Measurements from ENCODE around the gene TAF4B.

DNA sequence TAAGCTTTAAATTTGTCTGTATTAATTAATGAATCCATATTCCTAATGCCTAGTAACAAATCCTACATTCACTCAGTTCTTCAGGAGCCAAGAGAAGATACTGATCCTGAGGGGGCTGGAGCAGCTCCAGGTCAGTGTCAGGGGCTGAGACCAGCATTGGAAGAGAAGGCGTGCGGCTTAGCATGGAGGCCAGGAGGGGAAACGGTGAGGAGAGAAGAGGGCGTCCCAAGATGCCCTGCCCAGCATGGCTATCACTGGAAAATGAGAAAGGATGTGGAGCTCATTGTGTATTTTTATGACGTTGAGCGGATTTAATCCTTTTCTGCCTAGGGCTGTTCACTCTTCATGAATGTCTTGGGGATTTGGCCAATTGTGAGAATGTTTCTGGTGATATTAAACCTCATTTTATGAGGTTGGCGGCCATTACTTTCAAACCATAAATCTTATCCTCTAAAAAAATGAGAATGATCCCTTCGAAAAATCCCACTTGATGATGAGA, 190.5 kb downstream of the TAF4B start:
- TF ChIP-seq, protein P1, sequence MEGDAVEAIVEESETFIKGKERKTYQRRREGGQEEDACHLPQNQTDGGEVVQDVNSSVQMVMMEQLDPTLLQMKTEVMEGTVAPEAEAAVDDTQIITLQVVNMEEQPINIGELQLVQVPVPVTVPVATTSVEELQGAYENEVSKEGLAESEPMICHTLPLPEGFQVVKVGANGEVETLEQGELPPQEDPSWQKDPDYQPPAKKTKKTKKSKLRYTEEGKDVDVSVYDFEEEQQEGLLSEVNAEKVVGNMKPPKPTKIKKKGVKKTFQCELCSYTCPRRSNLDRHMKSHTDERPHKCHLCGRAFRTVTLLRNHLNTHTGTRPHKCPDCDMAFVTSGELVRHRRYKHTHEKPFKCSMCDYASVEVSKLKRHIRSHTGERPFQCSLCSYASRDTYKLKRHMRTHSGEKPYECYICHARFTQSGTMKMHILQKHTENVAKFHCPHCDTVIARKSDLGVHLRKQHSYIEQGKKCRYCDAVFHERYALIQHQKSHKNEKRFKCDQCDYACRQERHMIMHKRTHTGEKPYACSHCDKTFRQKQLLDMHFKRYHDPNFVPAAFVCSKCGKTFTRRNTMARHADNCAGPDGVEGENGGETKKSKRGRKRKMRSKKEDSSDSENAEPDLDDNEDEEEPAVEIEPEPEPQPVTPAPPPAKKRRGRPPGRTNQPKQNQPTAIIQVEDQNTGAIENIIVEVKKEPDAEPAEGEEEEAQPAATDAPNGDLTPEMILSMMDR (conservative IDR thresholded peaks at IDR 0.05 in 1 of 2, IDR thresholded peaks at IDR 0.05 in 1 of 2; ENCODE audit: low read depth in 1 of 2, low read length in 2 of 2), result no peak
- no peak for TF ChIP-seq EZH2 (IDR thresholded peaks at IDR 0.05; ENCODE audit: low read length, missing control alignments)
